ENCODE results near the gene MAPKAPK5.
A peak's percentile ranks its signal among the peaks of the same experiment; 100 is the strongest.
"Not testable (repeated sequence)": the region's sequence is repeated elsewhere in the genome, so short reads cannot be mapped to it uniquely, and the experiment has no call there.

MAPKAPK5 gene, protein sequence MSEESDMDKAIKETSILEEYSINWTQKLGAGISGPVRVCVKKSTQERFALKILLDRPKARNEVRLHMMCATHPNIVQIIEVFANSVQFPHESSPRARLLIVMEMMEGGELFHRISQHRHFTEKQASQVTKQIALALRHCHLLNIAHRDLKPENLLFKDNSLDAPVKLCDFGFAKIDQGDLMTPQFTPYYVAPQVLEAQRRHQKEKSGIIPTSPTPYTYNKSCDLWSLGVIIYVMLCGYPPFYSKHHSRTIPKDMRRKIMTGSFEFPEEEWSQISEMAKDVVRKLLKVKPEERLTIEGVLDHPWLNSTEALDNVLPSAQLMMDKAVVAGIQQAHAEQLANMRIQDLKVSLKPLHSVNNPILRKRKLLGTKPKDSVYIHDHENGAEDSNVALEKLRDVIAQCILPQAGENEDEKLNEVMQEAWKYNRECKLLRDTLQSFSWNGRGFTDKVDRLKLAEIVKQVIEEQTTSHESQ

DNA sequence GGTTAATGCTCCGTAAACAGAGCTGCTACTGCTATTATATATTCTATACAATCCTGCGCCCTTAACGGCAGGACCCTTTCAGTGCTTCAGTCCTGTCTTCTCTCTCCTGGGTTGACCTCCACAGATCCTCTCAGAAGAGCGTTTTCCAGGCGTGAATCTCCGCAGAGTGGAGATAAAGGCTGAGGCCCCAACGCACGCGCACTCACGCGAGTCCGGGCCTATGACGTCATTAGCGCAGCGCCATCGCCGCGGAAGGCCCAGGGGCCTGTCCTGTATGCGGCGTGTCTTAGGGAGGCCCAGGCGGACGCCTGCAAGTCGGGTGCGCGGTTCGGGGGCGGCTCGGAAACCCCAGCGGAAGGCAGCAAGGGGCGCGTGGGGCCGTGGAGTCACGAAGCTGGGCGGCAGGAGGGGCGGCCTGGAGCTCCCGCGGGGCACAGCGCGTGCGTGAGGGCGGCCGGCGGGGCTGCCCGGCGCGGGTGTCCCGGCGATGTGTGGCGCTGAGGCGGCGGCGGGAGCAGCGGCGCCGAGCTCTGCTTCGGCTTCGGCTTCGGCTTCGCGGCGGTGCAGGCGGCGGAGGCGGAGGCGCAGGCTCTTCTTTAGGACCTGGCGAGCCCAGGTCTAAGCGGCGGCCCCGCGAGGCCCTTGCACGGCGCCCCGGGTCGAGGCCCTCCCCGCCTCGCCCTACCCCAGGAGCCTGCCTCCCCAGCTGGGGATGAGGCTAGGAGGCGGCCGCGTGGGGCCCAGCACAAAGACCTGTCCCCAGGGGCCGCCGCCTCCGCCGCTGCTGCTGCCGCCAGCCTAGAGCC lies at the start of gene MAPKAPK5:
Gene MAPKAPK5, plus strand, starts transcription at position 479 of the 806 bp plus-strand sequence. CDS start 506 bp downstream, outside the sequence.
- peak; percentile 97 for DNase-seq

DNA sequence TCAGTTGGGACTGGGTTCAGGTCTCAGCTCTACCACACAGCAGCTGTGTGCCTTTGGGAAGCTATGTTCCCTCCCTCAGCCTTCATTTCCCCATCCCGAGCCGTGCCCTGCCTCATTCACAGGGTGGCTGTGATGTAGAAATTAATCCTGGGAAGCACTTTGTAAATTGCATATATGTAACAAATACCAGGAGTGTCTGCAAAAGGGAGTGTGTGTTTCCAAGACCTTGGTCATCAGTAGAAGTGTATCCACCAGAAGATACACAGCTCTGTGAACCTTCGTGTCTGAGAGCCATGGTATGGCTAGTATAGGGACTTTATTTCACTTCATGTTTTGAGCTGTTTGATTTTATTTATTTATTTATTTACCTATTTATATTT lies 49.2 kb upstream of the MAPKAPK5 start:
- DNase-seq: no peak

DNA sequence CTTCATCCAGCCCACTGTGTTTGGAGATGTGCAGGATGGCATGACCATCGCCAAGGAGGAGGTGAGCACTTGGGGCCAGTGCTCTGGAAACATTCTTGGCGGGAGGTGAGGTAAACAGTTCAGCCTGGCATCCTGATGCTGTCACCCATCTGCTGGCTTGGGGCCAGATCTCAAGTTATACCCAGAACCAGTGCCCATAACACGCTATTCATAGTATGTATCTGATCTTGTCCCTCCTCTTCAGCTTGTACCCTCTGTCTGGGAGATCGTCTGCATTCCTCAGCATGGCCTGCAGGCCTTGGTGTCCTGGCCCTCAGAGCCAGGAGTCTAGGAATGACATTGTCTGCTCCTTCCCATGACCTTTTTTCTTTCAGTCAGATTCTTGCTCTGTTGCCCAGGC lies 43.8 kb upstream of the MAPKAPK5 start:
- no peak for DNase-seq

DNA sequence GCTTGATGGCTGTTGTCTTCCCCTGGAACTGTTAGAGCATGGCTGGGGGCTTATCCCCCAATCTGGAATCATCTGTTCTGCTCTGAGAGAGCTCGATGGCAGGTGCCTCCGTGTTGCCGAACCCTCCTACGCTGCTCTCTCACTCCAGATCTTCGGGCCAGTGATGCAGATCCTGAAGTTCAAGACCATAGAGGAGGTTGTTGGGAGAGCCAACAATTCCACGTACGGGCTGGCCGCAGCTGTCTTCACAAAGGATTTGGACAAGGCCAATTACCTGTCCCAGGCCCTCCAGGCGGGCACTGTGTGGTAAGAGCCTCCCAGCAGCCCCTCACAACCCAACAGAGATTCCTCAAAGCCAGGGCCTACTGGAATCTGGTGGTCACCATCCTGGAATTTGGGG lies 42.3 kb upstream of the MAPKAPK5 start:
- no peak for DNase-seq

DNA sequence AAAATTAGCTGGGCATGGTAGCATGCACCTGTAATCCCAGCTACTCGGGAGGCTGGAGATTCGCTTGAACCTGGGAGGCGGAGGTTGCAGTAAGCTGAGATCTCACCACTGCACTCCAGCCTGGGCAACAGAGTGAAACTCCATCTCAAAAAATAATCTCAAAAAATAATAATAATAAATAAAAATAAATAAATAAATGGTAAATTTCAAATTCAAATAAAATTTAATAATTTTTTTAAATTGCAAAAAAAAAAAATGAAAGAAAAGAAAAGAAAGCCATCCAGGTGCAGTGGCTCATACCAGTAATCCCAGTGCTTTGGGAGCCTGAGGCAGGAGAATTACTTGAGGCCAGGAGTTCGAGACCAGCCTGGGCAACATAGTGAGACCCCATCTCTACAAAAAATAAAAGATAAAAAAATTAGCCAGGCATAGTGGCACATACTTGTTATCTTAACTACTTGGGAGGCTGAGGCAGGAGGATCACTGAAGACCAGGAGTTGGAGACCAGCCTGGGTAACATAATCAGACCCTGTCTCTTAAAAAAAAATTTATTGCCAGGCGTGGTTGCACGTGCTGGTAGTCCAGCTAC lies 38.9 kb upstream of the MAPKAPK5 start:
- DNase-seq: no peak

DNA sequence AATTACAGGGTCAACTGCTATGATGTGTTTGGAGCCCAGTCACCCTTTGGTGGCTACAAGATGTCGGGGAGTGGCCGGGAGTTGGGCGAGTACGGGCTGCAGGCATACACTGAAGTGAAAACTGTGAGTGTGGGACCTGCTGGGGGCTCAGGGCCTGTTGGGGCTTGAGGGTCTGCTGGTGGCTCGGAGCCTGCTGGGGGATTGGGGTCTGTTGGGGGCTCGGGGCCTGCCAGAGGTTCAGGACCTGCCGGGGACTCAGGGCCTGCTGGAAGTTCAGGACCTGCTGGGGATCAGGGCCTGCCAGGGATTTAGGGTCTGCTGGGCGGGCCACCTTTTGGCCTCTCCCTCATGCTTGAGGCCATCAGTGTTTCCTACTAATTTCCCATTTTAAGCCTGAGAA lies 38.2 kb upstream of the MAPKAPK5 start:
- no peak for DNase-seq

DNA sequence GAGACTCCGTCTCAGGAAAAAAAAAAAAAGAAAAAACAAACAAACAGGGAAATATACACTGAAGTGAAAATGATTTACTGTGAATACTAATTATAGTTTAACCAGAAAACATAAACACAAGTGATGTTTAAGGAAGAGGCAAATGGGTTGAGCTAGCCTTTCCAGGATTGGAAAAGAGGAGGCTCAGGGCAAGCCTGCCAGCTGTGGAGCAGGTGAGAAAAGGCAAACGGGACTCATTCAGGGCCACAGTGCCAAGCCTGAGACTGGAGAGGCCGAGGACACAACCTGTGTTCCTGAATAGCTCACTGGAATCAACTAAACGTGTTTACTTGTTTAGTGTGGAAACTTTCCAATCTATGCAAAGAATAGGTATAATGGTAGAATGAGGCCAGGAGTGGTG lies 35.7 kb upstream of the MAPKAPK5 start:
- no peak for DNase-seq

DNA sequence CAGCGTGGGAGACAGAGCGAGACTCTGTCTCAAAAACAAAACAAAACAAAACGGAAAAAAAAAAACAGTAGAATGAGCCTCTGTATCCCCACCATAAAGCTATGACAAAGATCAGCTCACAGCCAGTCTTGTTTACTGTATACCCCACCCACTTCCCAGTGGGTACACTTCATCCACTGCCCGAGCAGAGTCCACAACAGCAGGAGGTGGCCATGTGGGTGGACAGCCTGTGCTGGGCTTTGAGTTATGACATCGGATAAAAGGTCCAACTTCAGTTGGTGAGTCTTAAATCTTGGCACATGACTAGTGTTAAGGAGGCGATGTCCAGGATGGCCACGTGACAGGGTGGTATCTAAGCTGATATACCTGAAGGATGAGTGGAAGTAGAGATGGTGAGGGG lies 34.8 kb upstream of the MAPKAPK5 start:
- DNase-seq: no peak

DNA sequence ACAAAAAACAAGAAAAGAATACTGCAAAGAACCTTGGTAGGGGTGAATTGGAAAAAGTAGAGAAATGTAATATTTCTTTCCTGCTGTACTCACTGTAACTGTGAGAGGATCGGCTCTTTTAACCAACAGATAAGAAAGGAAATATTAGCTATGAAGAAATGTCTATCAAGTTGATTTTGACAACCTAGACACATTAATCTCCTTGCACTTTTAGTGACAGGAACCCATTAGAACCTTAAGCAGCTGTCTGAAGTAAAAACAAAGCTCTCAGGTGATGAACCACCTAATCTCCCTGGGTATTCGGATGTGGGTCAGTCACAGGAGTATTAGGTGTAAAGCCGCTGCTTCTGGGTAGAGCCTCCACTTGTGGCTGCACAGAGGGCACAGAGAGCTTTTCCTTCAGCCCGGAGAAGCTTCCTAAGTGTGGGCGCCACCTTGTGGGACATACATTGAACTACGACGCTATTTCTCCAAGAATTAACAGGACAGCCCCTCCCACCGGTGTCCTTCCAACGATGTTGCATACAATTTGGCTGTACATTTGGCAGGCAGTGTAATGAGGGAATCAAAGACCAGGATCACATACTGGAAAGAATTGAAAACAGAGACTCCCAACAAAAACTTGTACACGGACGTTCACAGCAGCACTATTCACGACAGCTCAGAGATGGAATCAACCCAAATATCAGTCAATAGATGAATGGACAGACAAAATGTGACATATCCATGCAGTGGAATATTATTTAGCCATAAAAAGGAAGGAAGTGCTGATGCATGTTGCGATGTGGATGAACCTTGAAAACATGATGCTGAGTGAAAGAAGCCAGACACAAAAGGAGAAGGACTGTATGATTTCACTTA lies 28.9 kb upstream of the MAPKAPK5 start:
- peak; percentile 72 for DNase-seq

DNA sequence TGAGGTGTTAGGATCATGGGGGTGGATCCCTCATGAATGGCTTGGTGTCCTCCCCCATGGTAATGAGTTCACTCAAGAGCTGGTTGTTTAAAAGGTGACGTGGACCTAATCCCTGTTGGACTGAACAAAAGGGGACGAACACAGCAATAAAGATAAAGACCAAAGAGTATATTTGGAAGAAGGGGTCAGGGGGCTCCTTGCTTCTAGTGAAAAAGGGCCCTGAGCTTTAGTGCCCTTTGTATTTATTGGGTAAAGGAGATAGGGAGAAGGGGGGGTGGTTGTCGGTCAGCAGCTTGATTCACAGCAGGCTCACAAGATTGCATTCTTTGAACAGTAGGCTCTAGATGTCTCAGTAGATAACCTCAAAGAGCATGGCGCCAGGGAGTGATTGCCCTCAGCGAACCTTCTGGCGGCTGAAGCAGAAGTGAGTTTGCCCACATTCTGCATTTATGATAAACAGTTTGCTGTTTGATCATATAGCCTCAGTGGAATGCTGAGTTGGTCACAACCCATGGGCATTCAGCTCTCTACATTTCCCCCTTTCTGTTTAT lies 25.9 kb upstream of the MAPKAPK5 start:
- DNase-seq: no peak

DNA sequence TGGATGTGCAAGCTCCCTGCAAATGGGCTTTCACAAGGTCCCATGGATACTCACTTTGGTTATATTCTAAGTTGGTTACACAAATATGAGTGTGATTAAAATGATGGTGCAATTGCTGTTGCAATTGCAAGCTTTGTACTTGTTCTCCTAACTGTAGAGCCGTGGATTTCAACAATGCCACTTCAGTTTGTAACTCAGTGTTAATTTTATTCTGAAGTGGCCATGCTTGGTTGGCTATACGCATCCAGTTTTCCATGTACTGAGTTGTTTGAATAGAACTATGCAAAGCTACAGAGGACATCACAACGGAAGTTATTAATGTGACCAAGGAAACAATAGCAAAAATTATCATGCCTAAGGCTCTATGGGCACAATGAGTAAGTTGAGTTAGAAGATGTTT lies 25.1 kb upstream of the MAPKAPK5 start:
- not testable (repeated sequence) for DNase-seq

DNA sequence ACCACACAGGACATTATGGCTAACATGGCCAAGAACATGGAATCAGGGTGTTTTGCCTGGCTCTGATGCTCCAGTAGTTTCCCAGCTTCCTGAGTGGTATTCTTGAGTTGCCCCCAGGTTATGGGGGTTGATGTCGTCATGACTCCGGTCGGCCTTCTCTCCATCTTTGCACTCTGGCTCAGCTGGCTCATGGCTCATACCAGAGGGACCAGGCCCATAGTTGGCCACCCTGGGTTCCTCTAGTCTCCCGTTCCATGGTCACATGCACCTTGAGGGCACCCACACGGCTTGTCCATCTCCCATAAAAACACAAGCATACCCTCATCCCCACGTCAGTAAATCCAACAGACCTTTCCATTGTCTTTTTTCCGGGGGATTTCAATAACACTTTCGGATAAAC lies 23.7 kb upstream of the MAPKAPK5 start:
- no peak for DNase-seq

DNA sequence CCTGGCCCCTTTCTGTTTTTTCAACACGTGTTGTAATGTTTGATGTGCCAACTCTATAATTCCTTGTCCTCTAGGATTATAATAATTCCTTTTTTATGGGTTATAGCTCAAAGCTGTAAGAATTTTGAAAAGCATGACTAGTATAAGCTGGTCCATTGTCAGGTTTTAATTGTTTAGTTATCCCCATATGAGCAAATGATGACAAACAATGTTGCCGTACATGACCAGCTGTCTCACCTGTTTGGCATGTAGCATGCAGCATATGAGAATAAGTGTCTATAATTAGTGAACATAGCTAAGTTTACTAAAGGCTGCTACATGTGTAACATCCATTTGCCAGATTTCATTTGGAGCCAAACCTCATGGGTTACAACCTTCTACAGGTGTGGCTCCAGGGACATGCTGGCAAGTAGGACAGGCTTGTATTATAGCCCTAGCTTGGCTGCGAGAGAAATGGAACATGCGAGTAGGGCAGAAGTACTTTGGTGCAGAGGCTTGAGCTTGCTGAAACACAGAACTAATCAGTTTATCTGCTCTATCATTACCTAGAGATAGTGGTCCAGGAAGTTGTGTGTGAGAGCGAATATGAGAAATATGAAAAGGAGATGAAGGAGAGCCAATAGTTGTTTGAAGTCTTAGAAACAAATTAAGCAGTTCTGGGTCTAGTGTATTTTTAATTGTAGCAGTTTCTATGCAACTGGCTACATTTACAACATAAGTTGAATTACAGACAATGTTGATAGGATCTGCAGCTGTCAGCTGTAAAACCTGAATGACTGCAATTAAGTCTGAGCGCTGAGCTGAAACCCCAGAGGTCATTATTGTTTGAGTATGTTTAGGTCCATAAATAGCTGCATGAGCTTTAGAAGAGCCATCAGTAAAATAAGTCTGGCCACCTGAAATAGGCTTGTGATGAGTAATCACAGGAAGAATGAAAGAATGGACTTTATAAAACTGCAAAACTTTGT lies 22.6 kb upstream of the MAPKAPK5 start:
- DNase-seq: no peak

DNA sequence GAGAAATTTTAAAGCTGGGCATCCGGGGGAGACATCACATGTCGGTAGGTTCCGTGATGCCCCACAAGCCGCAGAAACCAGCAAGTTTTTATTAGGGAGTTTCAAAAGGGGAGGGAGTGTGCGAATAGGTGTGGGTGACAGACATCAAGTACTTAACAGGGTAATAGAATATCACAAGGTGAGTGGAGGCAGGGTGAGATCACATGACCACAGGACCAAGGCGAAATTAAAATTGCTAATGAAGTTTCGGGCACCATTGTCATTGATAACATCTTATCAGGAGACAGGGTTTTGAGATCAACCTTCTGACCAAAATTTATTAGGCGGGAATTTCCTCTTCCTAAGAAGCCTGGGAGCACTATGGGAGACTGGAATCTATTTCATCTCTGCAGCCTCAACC lies 21.2 kb upstream of the MAPKAPK5 start:
- not testable (repeated sequence) for DNase-seq

DNA sequence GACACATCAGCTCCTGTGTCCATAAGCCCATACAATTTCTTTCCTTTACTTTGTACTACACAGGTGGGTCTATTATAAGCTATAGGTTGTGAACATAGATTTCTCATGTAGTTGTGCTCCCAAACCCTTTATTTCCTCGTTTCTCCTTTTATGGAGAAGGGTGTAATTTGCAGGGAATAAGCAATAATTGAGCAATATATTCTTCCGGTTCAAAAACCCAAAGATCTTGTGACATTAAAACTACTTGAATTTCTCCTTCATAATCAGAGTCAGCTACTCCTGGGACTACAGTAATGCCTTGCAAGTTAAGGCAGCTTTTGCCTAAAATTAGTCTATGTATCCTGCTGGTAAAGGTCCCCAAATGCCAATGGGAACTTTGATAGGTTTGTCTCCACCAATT lies 19.1 kb upstream of the MAPKAPK5 start:
- DNase-seq: no peak

DNA sequence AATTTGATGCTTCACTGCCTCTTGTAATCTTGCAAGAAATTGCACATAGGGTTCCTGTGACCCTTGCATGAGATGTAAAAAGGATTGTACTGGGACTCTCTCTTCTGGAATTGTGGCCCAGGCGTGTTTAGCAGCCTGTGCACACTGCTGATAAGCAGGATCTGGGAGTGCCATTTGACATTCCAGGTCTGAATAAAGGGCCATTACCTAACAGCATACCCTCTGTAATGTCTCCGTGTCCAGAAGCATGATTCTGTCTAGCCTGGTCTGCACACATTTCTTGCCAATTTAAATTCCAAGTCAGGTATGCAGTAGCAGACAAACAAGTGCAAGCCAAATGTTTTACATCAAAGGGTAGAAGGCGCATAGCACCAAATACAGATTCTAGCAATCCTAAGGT lies 18.1 kb upstream of the MAPKAPK5 start:
- no peak for DNase-seq

DNA sequence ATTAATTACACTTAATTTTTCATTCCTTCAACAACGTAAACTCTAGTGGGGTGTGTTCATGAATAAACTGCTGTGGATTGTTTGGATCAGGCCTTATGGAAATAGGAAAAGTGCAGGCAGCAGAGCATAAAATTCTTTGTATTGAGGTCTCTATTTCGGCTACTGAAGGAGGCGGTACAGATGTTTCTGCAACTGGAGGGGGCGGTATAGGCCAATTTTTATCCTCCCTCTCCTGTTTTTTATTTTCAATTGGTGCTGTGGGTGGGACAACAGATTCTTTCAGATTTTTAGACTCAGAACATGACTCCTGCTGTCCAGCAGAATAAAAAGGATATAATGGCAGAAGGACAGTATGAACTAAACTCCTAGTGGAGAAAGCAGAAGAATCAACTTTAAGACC lies 17.7 kb upstream of the MAPKAPK5 start:
- DNase-seq: peak; percentile 42

DNA sequence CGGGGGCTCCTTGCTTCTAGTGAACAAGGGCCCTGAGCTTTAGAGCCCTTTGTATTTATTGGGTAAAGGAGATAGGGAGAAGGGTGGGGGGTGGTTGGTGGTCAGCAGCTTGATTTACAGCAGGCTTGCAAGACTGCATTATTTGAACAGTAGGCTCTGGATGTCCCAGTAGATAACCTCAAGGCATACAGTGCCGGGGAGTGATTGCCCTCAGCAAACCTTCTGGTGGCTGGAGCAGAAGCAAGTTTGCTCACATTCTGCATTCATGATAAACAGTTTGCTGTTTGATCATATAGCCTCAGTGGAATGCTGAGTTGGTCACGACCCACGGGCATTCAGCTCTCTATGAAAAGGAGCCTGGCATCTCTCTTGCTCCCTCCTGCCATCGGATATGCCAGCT lies 16.5 kb upstream of the MAPKAPK5 start:
- DNase-seq: no peak

DNA sequence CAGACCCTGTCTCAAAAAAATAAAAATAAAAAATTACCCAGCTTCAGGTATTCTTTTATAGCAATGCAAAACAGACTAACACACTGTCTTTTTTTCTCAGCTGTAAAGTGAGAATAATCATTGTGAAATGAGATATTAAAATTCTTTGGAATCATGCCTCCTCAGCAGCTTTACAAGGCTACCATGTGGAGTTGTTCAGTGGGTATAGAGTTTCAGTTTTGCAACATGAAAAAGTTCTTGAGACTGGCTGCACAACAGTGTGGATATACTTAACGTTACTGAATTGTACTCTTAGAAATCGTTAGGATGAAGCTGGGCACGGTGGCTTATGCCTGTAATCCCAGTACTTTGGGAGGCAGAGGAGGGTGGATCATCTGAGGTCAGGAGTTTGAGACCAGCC lies 15.7 kb upstream of the MAPKAPK5 start:
- DNase-seq: no peak

DNA sequence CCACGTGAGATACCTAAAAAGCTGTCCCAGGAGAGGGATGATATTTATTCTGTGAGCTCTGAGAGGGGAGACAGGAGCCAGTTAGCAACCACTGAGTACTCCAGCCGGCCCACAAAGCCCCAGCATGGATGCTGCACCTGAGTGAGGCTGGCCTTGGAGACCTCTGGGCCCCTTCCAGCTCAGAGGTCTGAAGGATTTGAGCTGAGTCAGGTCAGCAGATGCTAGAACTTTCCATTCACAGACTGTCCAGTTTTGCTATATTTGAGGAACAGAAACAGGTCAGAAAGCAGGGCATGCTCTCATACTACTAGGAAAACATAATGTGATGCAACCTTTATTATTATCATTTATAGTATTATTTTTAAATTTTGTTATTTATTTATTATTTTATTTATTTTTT lies 15.0 kb upstream of the MAPKAPK5 start:
- no peak for DNase-seq

DNA sequence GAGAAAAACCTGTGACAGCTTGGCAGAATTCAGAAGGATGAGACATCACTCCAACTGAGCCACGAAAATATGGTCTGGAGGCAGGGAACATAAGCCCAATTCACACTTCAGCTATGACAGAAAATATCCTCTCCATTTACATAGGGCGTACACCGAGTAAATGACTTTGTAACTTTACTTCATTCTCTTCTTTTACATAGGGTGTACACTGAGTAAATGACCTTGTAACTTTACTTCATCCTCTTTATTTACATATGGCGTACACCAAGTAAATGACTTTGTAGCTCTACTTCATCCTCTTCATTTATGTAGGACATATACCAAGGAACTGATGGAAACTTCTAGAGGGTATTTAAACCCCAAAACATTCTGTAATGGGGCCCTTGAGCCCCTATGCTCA lies 14.1 kb upstream of the MAPKAPK5 start:
- DNase-seq: no peak

All from CD4-positive, alpha-beta T cell treated with Interleukin-21 for 1 hour (primary cell).